H1 (cell line): ENCODE data around the gene DCDC1. TPM values are rescaled to one million over a fixed set of nuclear protein-coding genes. Genes with fewer than 3 reads are reported as not detected.

Experiments used
- CTCF ChIA-PET: fragments of 300-600 bp; sonication (Branson Sonifier 250); formaldehyde crosslinking; loops from one replicate; lab custom pipeline; 2021; ENCODE audit not compliant: partially characterized antibody; lab: Charles Lee
- POLR2A ChIA-PET: fragments of 300-600 bp; sonication (Branson Sonifier 250); formaldehyde crosslinking; loops from one replicate; lab custom pipeline; 2021; ENCODE audit warnings: inconsistent platforms; ENCODE audit not compliant: partially characterized antibody; lab: Charles Lee
- DNase-seq, 2 experiments: peaks; one replicate each; pipeline versions ENCODE4 v3.0.0 to v3.0.0-alpha.2; 2010 to 2022; ENCODE audit warnings: low spot score in 2 of 2, low read depth in 1 of 2, mixed read lengths in 1 of 2
- FAIRE-seq: peaks from 2 replicates; lab custom pipeline; 2011; peaks lifted over from hg19 to GRCh38; lab: Jason Lieb, UNC
- H2AFZ ChIP-seq: 2 replicates; pipeline ENCODE4 v1.8.1; 2012; ENCODE audit warnings: low read length, inconsistent platforms
- H2AK5ac ChIP-seq: 2 replicates; pipeline ENCODE4 v1.6.1; 2013; ENCODE audit warnings: low read depth, low read length
- H2BK120ac ChIP-seq: replicated peaks from 2 replicates; pipeline ENCODE3; 2013; ENCODE audit warnings: low read depth, low read length, inconsistent platforms
- H2BK12ac ChIP-seq: 2 replicates; pipeline ENCODE4 v1.6.1; 2013; ENCODE audit warnings: low read depth, low read length
- H2BK15ac ChIP-seq: 2 replicates; pipeline ENCODE4 v1.6.1; 2013; ENCODE audit warnings: low read length
- H2BK20ac ChIP-seq: 2 replicates; pipeline ENCODE4 v1.6.1; 2013; ENCODE audit warnings: low read length
- H2BK5ac ChIP-seq: 2 replicates; pipeline ENCODE4 v1.6.1; 2013; ENCODE audit warnings: low read depth, low read length
- H3K14ac ChIP-seq: 2 replicates; pipeline ENCODE4 v1.6.1; 2013; ENCODE audit warnings: inconsistent platforms; ENCODE audit not compliant: insufficient read length
- H3K18ac ChIP-seq: 2 replicates; pipeline ENCODE4 v1.6.1; 2013; ENCODE audit warnings: low read length; ENCODE audit errors: extremely low read depth
- H3K23ac ChIP-seq: 2 replicates; pipeline ENCODE4 v1.6.1; 2013; ENCODE audit warnings: inconsistent platforms; ENCODE audit not compliant: insufficient read length
- H3K23me2 ChIP-seq: 2 replicates; pipeline ENCODE4 v1.6.1; 2013; ENCODE audit warnings: low read depth, low read length
- H3K27ac ChIP-seq: 2 replicates; pipeline ENCODE4 v1.6.1; 2011; ENCODE audit warnings: low read depth, low read length, inconsistent platforms
- H3K27me3 ChIP-seq, 4 experiments: replicated peaks in 1 of 4; 1 replicate in 1 of 4; 2 replicates in 3 of 4; pipeline versions ENCODE4 v1.6.1 to v1.8.1; 2011 to 2013; ENCODE audit warnings: low read length in 3 of 4, mild to moderate bottlenecking in 3 of 4, inconsistent platforms in 2 of 4, mixed read lengths in 2 of 4, moderate library complexity in 1 of 4; ENCODE audit not compliant: control insufficient read depth in 3 of 4, insufficient read depth in 3 of 4; ENCODE audit errors: extremely low read depth in 1 of 4
- H3K36me3 ChIP-seq, 4 experiments: 2 replicates each; pipeline versions ENCODE4 v1.6.1 to v1.8.1; 2011 to 2013; ENCODE audit warnings: mild to moderate bottlenecking in 4 of 4, low read length in 3 of 4, moderate library complexity in 2 of 4, control low read depth in 1 of 4, inconsistent platforms in 1 of 4; ENCODE audit not compliant: insufficient read depth in 4 of 4, control insufficient read depth in 2 of 4
- H3K4ac ChIP-seq: replicated peaks from 2 replicates; pipeline ENCODE3; 2013; ENCODE audit warnings: low read length, low read depth, mixed read lengths, inconsistent platforms; ENCODE audit not compliant: insufficient read length
- H3K4me1 ChIP-seq, 4 experiments: replicated peaks in 1 of 4; 1 replicate in 1 of 4; 2 replicates in 3 of 4; pipeline versions ENCODE4 v1.6.1 to v1.8.1; 2011 to 2013; ENCODE audit warnings: low read length in 3 of 4, inconsistent platforms in 2 of 4, mixed read lengths in 1 of 4; ENCODE audit not compliant: insufficient read depth in 4 of 4, control insufficient read depth in 3 of 4
- H3K4me2 ChIP-seq, 2 experiments: 2 replicates each; pipeline versions ENCODE4 v1.6.1 to v1.8.1; 2011 to 2013; ENCODE audit warnings: low read depth in 2 of 2, low read length in 2 of 2, control low read depth in 1 of 2, inconsistent platforms in 1 of 2, mild to moderate bottlenecking in 1 of 2; ENCODE audit not compliant: insufficient read depth in 1 of 2
- H3K4me3 ChIP-seq, 4 experiments: fragments of 200-600, 300-600 bp in 1 of 4; sonication (generic), shearing (Covaris generic), sonication (Bioruptor Twin) in 1 of 4; 2 replicates each; pipeline versions ENCODE4 v1.5.1 to v1.8.1; 2011 to 2016; ENCODE audit warnings: low read length in 4 of 4, low read depth in 3 of 4, control low read depth in 2 of 4, inconsistent platforms in 2 of 4, mild to moderate bottlenecking in 2 of 4, mixed read lengths in 1 of 4, moderate library complexity in 1 of 4; ENCODE audit not compliant: insufficient read depth in 2 of 4; ENCODE audit errors: extremely low read depth in 1 of 4
- H3K56ac ChIP-seq: replicated peaks from 2 replicates; pipeline ENCODE3; 2013; ENCODE audit warnings: low read depth, mild to moderate bottlenecking, mixed read lengths, low read length, inconsistent platforms; ENCODE audit not compliant: insufficient read length
- H3K79me1 ChIP-seq: 2 replicates; pipeline ENCODE4 v1.6.1; 2013; ENCODE audit warnings: low read depth, low read length, control low read depth
- H3K79me2 ChIP-seq, 2 experiments: 2 replicates each; pipeline versions ENCODE4 v1.6.1 to v1.8.1; 2012 to 2013; ENCODE audit warnings: low read length in 2 of 2, mild to moderate bottlenecking in 2 of 2, inconsistent platforms in 1 of 2; ENCODE audit not compliant: insufficient read depth in 2 of 2, control insufficient read depth in 1 of 2
- H3K9ac ChIP-seq, 4 experiments: replicated peaks in 1 of 4; 1 replicate in 1 of 4; 2 replicates in 3 of 4; pipeline versions ENCODE4 v1.6.1 to v1.8.1; 2011 to 2013; ENCODE audit warnings: low read depth in 3 of 4, low read length in 3 of 4, control low read depth in 2 of 4, mild to moderate bottlenecking in 2 of 4, moderate library complexity in 2 of 4, inconsistent platforms in 1 of 4; ENCODE audit errors: extremely low read depth in 1 of 4
- H3K9me3 ChIP-seq, 2 experiments: 2 replicates each; pipeline versions ENCODE4 v1.6.1 to v1.8.1; 2012 to 2013; ENCODE audit warnings: mild to moderate bottlenecking in 2 of 2, moderate library complexity in 2 of 2, control low read depth in 1 of 2, inconsistent platforms in 1 of 2, low read depth in 1 of 2, low read length in 1 of 2, mixed read lengths in 1 of 2; ENCODE audit not compliant: insufficient read depth in 2 of 2
- H4K20me1 ChIP-seq, 2 experiments: replicated peaks in 1 of 2; 2 replicates each; pipeline versions ENCODE3 to v1.8.1; 2011 to 2013; ENCODE audit warnings: inconsistent platforms in 2 of 2, low read length in 2 of 2, mild to moderate bottlenecking in 1 of 2; ENCODE audit not compliant: insufficient read depth in 2 of 2, control insufficient read depth in 1 of 2
- H4K5ac ChIP-seq: 2 replicates; pipeline ENCODE4 v1.6.1; 2013; ENCODE audit warnings: low read length, low read depth, mixed read lengths, inconsistent platforms; ENCODE audit not compliant: insufficient read length
- H4K8ac ChIP-seq: 2 replicates; pipeline ENCODE4 v1.8.0; 2013; ENCODE audit warnings: mild to moderate bottlenecking, moderate library complexity, low read length, inconsistent platforms; ENCODE audit not compliant: insufficient read depth; ENCODE audit errors: extremely low read depth
- H4K91ac ChIP-seq: replicated peaks from 2 replicates; pipeline ENCODE3; 2013; ENCODE audit warnings: low read length, mixed read lengths, inconsistent platforms; ENCODE audit not compliant: insufficient read length
- ATF3 ChIP-seq: IDR thresholded peaks from 2 replicates; pipeline ENCODE4 v1.6.1; 2011; ENCODE audit warnings: low read depth, mild to moderate bottlenecking, low read length; ENCODE audit not compliant: insufficient read depth
- BACH1 ChIP-seq: IDR thresholded peaks from 2 replicates; pipeline ENCODE4 v1.6.1; 2012; ENCODE audit warnings: low read length, improper control_type of control experiment
- EZH2 ChIP-seq: fragments of 200-600 bp; sonication (generic); IDR thresholded peaks from 2 replicates; pipeline ENCODE4 v1.7.1; 2012; ENCODE audit warnings: low read depth, mild to moderate bottlenecking, moderate library complexity, low read length, inconsistent platforms; ENCODE audit not compliant: severe bottlenecking
- KDM5A ChIP-seq: fragments of 200-600 bp; IDR thresholded peaks from 2 replicates; pipeline ENCODE4 v1.7.1; 2012; ENCODE audit warnings: mild to moderate bottlenecking, low read length, inconsistent platforms, mixed read lengths
- RBBP5 ChIP-seq: IDR thresholded peaks from 2 replicates; pipeline ENCODE4 v1.7.1; 2012; ENCODE audit warnings: low read depth, mild to moderate bottlenecking, inconsistent platforms, low read length, moderate library complexity, borderline replicate concordance
- RNF2 ChIP-seq: fragments of 200-900, 300-1000 bp; sonication (generic); IDR thresholded peaks from 2 replicates; pipeline ENCODE4 v1.7.1; 2016; ENCODE audit warnings: borderline replicate concordance, low read depth, mild to moderate bottlenecking, antibody characterized with exemption, low read length; ENCODE audit not compliant: poor library complexity, severe bottlenecking; ENCODE audit errors: missing control alignments
- RXRA ChIP-seq: IDR thresholded peaks from 2 replicates; pipeline ENCODE4 v1.6.1; 2011; ENCODE audit warnings: low read depth, mild to moderate bottlenecking, low read length, moderate library complexity; ENCODE audit not compliant: insufficient read depth
- SRF ChIP-seq: IDR thresholded peaks from 2 replicates; pipeline ENCODE4 v1.6.1; 2011; ENCODE audit warnings: mild to moderate bottlenecking, low read depth, low read length, moderate library complexity
- TCF12 ChIP-seq: IDR thresholded peaks from 2 replicates; pipeline ENCODE4 v1.6.1; 2011; ENCODE audit warnings: low read depth, mild to moderate bottlenecking, low read length
- USF2 ChIP-seq: IDR thresholded peaks from 2 replicates; pipeline ENCODE4 v1.6.1; 2011; ENCODE audit warnings: low read length, improper control_type of control experiment
- WGBS, 2 experiments: shearing (Covaris generic) in 1 of 2; methylation state at CpG; one replicate each; pipeline versions ENCODE4 v1.1.6 to v1.1.7; 2013 to 2015; ENCODE audit warnings: low lambda C conversion rate in 2 of 2, mixed read lengths in 2 of 2, inconsistent platforms in 1 of 2, low coverage in 1 of 2, missing lambda C conversion rate in 1 of 2; ENCODE audit not compliant: insufficient replicate concordance in 2 of 2, insufficient coverage in 1 of 2, insufficient read length in 1 of 2; ENCODE audit errors: extremely low coverage in 1 of 2, missing lambda C conversion rate in 1 of 2; 5-methylcytosine and 5-hydroxymethylcytosine counted together
- polyA plus RNA-seq, 7 experiments: library from polyadenylated mRNA; depleted of rRNA in 3 of 7; stranded (reverse) in 5 of 7; unstranded in 2 of 7; fragments of >200 nt in 5 of 7; fragments of 200-250 nt in 2 of 7; gene quantifications; 1 replicate in 5 of 7; 2 replicates in 1 of 7; 4 replicates in 1 of 7; pipeline versions ENCODE4 v1.2.1 to v1.2.3, GENCODE V29; 2011 to 2013; ENCODE audit warnings: missing spikeins in 2 of 7, mixed read lengths in 2 of 7
- total RNA-seq: library from RNA; stranded (reverse); fragmentation: NEBNext Ultra II Directional; extraction: Animal tissue kit (Norgen Biotek cat#: 25700); gene quantifications from 2 replicates; pipeline ENCODE4 v1.2.1, GENCODE V29; 2021

Gene DCDC1
- total and polyA plus RNA-seq, 2 of the 8 experiments (the other 6 are each of a cell fraction or from before 2014, with no cell fraction given), result 0.15 to 0.56 TPM

- FAIRE-seq, result no peak
- TF ChIP-seq TCF12 (no peak), SRF (no peak), RNF2 (no peak), RXRA (no peak), RBBP5 (no peak), EZH2 (no peak), USF2 (no peak), ATF3 (no peak), KDM5A (no peak), BACH1 (no peak)
These were observed 491.1 kb downstream of the DCDC1 start for GRCh38 chr11:30878400-30878799.

More at GRCh38 chr11:30878400-30878799, 491.1 kb downstream of the DCDC1 start:
- Histone ChIP-seq H3K9ac (no peak overlapping the region), H3K23ac (no peak overlapping the region), H3K4me3 (no peak overlapping the region), H2AK5ac (no peak overlapping the region), H4K5ac (no peak overlapping the region), H2BK15ac (no peak overlapping the region), H3K36me3 (no peaks in the 10 kb centered on the region), H2BK20ac (no peak overlapping the region), H3K14ac (no peak overlapping the region), H3K4me2 (no peak overlapping the region), H3K56ac (no peak overlapping the region), H3K9me3 (no peaks in the 10 kb centered on the region), H2BK5ac (no peak overlapping the region), H4K91ac (no peak overlapping the region), H4K8ac (no peak overlapping the region), H3K4ac (no peak overlapping the region), H2BK12ac (no peak overlapping the region), H3K18ac (no peak overlapping the region), H3K27ac (no peak overlapping the region), H3K79me2 (no peaks in the 10 kb centered on the region), H3K79me1 (no peaks in the 10 kb centered on the region), H4K20me1 (no peaks in the 10 kb centered on the region), H3K4me1 (0 out of 7 replicates have a peak, but pooled peaks cover 0 to 3% (median 0%) of the 10 kb centered on the region in 4 experiments), H3K27me3 (no peaks in the 10 kb centered on the region), H2BK120ac (no peak overlapping the region), H2AFZ (no peak overlapping the region), H3K23me2 (no peaks in the 10 kb centered on the region)
- ChIA-PET POLR2A (interaction anchor here (1.2 kb wide), 1 partner anchor 33 kb away, joined by 3 read pairs; no protein-coding TSS in a partner anchor), CTCF (interaction anchor here (0.5 to 1.3 kb wide), 4 partner anchors 14 to 530 kb away, joined by 3 to 5 read pairs (median 4); no protein-coding TSS in a partner anchor)
- 91% methylated on average over 3 of the region's 3 CpGs; no CpG with 5 or more reads in 1 of the 2 experiments for WGBS, 2 experiments
- no peak for DNase-seq
